HG03097 (cell line): ENCODE data around the gene CACNA2D3.

Source experiments
- ATAC-seq: cut with Tn5 transposase; IDR thresholded peaks from one replicate; pipeline ENCODE4 v1.9.1; 2021; ENCODE audit not compliant: unreplicated experiment, low FRiP score

CACNA2D3 gene

DNA sequence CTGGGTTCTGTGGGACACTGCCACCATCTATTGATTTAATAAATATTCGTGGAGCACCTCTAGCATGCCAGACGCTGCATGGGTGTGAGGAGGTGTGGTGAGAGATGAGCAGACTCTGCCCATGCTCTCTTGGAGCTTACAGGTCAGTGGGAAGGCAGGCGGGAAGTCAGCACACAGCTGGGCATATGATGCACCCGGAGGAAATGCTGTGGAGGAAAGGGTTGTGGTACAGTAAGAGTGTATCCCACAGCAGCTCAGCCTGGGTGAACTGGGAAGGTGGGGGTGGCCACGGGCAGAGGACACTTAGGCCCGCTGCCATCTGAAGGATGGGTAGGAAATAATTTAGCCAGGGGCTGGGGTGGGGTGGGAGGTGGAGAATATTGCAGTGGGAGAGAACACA is 392.1 kb downstream of the CACNA2D3 start:
- no peak for ATAC-seq

GRCh38 chr3:54515441-54516213 is 393.3 kb downstream of the CACNA2D3 start:
- no peak for ATAC-seq

- no peak for ATAC-seq
Observed at GRCh38 chr3:54517424-54517823, 395.1 kb downstream of the CACNA2D3 start.

- no peak for ATAC-seq
Observed at GRCh38 chr3:54518011-54518675, 395.8 kb downstream of the CACNA2D3 start.

DNA sequence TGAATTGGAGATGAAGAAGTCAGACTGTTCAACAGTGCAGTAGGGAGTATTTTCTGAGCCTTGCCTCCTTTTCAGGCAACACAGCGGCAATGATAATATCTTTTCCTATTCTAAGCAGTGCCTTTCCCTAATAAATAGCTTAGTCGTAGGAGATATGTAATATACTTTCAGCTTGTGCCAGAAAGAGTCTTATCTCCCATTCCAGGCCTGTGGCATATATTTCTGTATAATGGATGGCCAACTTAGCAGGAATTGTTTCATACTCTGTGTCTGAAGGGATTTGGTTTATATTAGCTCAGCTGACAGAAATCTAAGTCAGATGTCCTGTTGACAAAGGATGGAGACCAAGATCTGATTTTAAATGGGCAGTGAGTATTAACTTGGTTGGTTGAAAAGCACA is 397.1 kb downstream of the CACNA2D3 start:
- ATAC-seq = no peak

DNA sequence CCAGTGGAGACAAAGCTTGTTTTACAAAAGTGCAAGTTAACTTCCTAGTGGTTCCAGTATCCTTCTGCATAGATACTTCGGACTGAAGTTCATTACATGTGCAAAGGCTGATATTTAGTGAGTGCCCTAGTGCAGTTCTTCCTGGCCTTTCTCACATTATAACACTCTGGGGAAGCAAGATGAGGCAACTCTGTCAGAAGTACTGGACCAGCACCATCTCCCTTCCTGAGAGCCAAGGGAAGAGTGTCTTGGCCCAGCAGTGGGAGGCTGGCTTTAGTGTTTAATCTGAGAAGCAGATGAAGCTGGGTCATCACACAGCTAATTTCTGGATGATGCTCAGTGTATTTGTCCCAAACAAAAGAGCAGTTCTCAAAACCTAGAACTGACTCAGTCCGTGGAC is 397.7 kb downstream of the CACNA2D3 start:
- ATAC-seq = no peak

GRCh38 chr3:54527521-54527920 is 405.2 kb downstream of the CACNA2D3 start:
- no peak for ATAC-seq

- no peak for ATAC-seq
Observed at GRCh38 chr3:54527953-54528352, 405.6 kb downstream of the CACNA2D3 start.

GRCh38 chr3:54528668-54529067 is 406.3 kb downstream of the CACNA2D3 start:
- no peak for ATAC-seq

GRCh38 chr3:54530091-54530490 is 407.7 kb downstream of the CACNA2D3 start:
- ATAC-seq = no peak

GRCh38 chr3:54530944-54531343 is 408.6 kb downstream of the CACNA2D3 start:
- no peak for ATAC-seq

GRCh38 chr3:54531741-54532140 is 409.4 kb downstream of the CACNA2D3 start:
- no peak for ATAC-seq

GRCh38 chr3:54533856-54534255 is 411.5 kb downstream of the CACNA2D3 start:
- ATAC-seq = no peak

DNA sequence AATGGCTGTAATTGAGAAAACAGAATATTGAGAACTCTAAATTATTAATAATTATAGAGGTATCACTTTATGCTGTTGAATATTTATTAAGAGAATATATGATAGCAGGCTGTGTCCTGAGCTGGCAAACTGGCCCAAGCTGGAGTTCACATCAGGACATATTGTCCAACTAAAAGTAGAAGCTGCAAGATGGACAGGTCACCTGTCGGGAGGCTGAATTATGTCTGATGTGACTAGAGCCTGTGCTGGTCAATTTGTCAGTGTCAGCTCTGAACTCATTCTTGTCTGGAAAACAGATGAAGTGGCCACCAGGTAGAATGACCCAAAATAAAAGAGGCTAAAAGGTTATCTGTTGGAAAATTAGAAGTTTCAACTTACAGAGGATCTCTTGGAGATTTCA is 413.3 kb downstream of the CACNA2D3 start:
- ATAC-seq = no peak

DNA sequence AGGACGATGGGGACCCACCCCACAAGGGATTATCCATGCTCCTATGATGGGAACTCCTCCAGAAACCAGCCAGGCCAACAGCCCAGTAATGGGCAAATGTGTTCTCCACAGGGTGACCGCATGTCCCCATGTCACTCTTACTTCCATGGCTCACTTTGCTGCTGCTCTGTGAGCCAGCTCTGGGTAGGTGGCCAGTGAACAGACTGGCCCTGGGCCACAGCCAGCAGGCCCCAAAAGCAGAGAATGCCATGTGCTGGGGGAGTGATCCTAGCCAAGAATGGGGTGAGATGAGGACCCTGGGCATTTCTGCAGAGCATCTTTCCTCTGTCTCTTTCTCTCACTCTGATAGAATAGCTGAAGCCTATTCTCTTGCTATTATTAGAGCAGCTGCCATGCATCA is 414.1 kb downstream of the CACNA2D3 start:
- no peak for ATAC-seq

- no peak for ATAC-seq
Observed at GRCh38 chr3:54537506-54537905, 415.2 kb downstream of the CACNA2D3 start.

GRCh38 chr3:54538346-54538745 is 416.0 kb downstream of the CACNA2D3 start:
- no peak for ATAC-seq

DNA sequence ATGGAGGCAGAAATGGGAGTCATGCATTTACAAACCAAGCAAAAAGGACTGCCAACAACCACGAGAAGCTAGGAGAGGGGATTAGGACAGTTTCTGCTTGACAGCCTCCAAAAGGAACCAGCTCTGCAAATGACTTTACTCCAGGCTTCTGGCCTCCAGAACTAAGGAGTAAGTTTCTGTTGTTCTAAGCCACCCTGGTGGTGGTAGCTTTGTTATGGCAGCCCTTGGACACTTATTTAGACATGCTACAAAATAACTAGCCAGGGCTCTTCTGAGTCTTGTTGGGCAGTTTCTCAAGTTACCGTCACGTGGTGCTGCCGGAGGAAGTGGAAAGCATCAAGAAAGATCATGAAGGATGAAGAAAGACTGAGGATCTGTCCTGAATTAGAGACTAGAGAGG is 419.0 kb downstream of the CACNA2D3 start:
- no peak for ATAC-seq

DNA sequence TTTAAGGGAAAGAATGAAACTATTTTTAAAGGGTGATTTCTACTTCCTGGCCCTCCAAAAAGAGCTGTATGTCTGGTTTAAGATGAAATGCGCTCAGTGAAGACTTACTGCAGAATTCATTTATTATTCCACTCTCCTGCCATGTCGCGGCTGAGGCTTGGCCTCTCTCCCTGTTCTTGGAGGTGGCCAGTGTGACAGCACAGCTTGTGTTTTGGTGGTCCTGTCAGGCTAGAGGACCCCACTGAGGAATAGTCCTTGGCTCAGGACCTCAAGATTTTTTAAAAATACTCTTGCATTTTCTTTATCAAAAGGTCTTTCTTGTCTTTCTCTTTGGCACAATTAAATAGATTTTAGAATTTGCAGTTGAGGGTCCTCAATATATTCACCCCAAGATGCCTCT is 421.1 kb downstream of the CACNA2D3 start:
- ATAC-seq = no peak

GRCh38 chr3:54547051-54547450 is 424.7 kb downstream of the CACNA2D3 start:
- no peak for ATAC-seq

GRCh38 chr3:54547846-54548245 is 425.5 kb downstream of the CACNA2D3 start:
- no peak for ATAC-seq

- no peak for ATAC-seq
Observed at GRCh38 chr3:54549607-54550220, 427.4 kb downstream of the CACNA2D3 start.
